Measurements from ENCODE around the gene JADE2. TPM values are rescaled to one million over a fixed set of nuclear protein-coding genes. Genes with fewer than 3 reads are reported as not detected.

The JADE2 gene
- total and polyA plus RNA-seq, 2 of the 8 experiments (the other 6 are each of a cell fraction or from before 2014, with no cell fraction given): 19.2 to 55.8 TPM

- CTCF ChIA-PET (ENCODE audit: partially characterized antibody): interaction anchor here (0.7 to 1.0 kb wide), 2 partner anchors 8 to 89 kb away, joined by 3 read pairs; no protein-coding TSS in a partner anchor
- Histone ChIP-seq H2BK12ac (ENCODE audit: low read depth, low read length) (no peak overlapping the region), H2BK15ac (ENCODE audit: low read length) (no peak overlapping the region), H2BK20ac (ENCODE audit: low read length) (no peak overlapping the region), H4K20me1 (replicated peaks in 1 of 2; ENCODE audit: control insufficient read depth in 1 of 2, insufficient read depth in 2 of 2, low read length in 2 of 2) (no peaks in the 10 kb centered on the region), H2AK5ac (ENCODE audit: low read depth, low read length) (no peak overlapping the region), H3K14ac (ENCODE audit: insufficient read length) (no peak overlapping the region), H2BK120ac (replicated peaks; ENCODE audit: low read depth, low read length) (no peak overlapping the region), H3K4me2 (ENCODE audit: insufficient read depth in 1 of 2, low read depth in 2 of 2, low read length in 2 of 2) (no peak overlapping the region), H3K23me2 (ENCODE audit: low read depth, low read length) (no peaks in the 10 kb centered on the region; the same call in 1 of the 2 replicates), H3K18ac (ENCODE audit: extremely low read depth, low read length) (no peak overlapping the region), H4K8ac (ENCODE audit: extremely low read depth, insufficient read depth, low read length) (no peak overlapping the region), H4K5ac (ENCODE audit: insufficient read length, low read depth, low read length) (no peak overlapping the region), H4K91ac (replicated peaks; ENCODE audit: insufficient read length, low read length) (no peak overlapping the region), H3K4me1 (replicated peaks in 1 of 4; ENCODE audit: control insufficient read depth in 3 of 4, insufficient read depth in 4 of 4, low read length in 3 of 4) (no peaks in the 10 kb centered on the region), H3K9ac (replicated peaks in 1 of 4; ENCODE audit: extremely low read depth in 1 of 4, low read depth in 3 of 4, low read length in 3 of 4) (no peak overlapping the region), H3K4me3 (ENCODE audit: extremely low read depth in 1 of 4, insufficient read depth in 2 of 4, low read depth in 3 of 4, low read length in 4 of 4) (no peak overlapping the region), H3K9me3 (ENCODE audit: insufficient read depth in 2 of 2, low read depth in 1 of 2, low read length in 1 of 2) (0 out of 4 replicates have a peak, but pooled peaks cover 0 to 3% of the 10 kb centered on the region in 2 experiments), H3K56ac (replicated peaks; ENCODE audit: insufficient read length, low read depth, low read length) (no peak overlapping the region), H3K36me3 (ENCODE audit: control insufficient read depth in 2 of 4, insufficient read depth in 4 of 4, low read length in 3 of 4) (no peaks in the 10 kb centered on the region), H3K27ac (ENCODE audit: low read depth, low read length) (no peak overlapping the region), H3K23ac (ENCODE audit: insufficient read length) (no peak overlapping the region), H3K27me3 (replicated peaks in 1 of 4; ENCODE audit: control insufficient read depth in 3 of 4, extremely low read depth in 1 of 4, insufficient read depth in 3 of 4, low read length in 3 of 4) (no peaks in the 10 kb centered on the region), H3K4ac (replicated peaks; ENCODE audit: insufficient read length, low read depth, low read length) (no peak overlapping the region), H3K79me1 (ENCODE audit: low read depth, low read length) (no peaks in the 10 kb centered on the region), H3K79me2 (ENCODE audit: control insufficient read depth in 1 of 2, insufficient read depth in 2 of 2, low read length in 2 of 2) (no peaks in the 10 kb centered on the region), H2AFZ (ENCODE audit: low read length) (no peak overlapping the region), H2BK5ac (ENCODE audit: low read depth, low read length) (no peak overlapping the region)
- POLR2A ChIA-PET (ENCODE audit: partially characterized antibody): interaction anchor here (1.2 to 3.1 kb wide), 2 partner anchors 22 to 23 kb away, joined by 3 to 12 read pairs; no protein-coding TSS in a partner anchor
- TF ChIP-seq MAX (IDR thresholded peaks at IDR 0.05) (no peak), SP4 (IDR thresholded peaks at IDR 0.05; ENCODE audit: low read length) (no peak), TAF1 (IDR thresholded peaks at IDR 0.05; ENCODE audit: low read depth, low read length) (no peak), SIRT6 (IDR thresholded peaks at IDR 0.05; ENCODE audit: low read length) (no peak), KDM5A (IDR thresholded peaks at IDR 0.05; ENCODE audit: low read length) (no peak), TAF7 (optimal IDR thresholded peaks at IDR 0.05; ENCODE audit: borderline replicate concordance, low read depth, low read length) (no peak), TBP (IDR thresholded peaks at IDR 0.05; ENCODE audit: low read depth, low read length) (no peak), EP300 (IDR thresholded peaks at IDR 0.05; ENCODE audit: borderline replicate concordance in 1 of 2, low read depth in 2 of 2, low read length in 2 of 2) (no peak), SIN3A (conservative IDR thresholded peaks at IDR 0.05 in 1 of 2, IDR thresholded peaks at IDR 0.05 in 1 of 2; ENCODE audit: low read depth in 1 of 2, low read length in 2 of 2) (no peak)
- DNase-seq (ENCODE audit: low read depth in 1 of 2, low spot score in 2 of 2): no peak
- WGBS, 2 experiments (ENCODE audit: extremely low coverage in 1 of 2, insufficient coverage in 1 of 2, insufficient read length in 1 of 2, insufficient replicate concordance in 2 of 2, low coverage in 1 of 2, low lambda C conversion rate in 2 of 2, missing lambda C conversion rate in 1 of 2): 90% methylated on average over 7 of the region's 7 CpGs; no CpG with 5 or more reads in 1 of the 2 experiments
- FAIRE-seq: no peak
These were observed 36.1 kb upstream of the JADE2 start for GRCh38 chr5:134489227-134489944.

Data from H1 (cell line).